ENCODE data around the gene SUSD1.

The SUSD1 gene

GRCh38 chr9:111994831-111995458 is 180.2 kb downstream of the SUSD1 start:
- 93% methylated on average over 10 of the region's 10 CpGs for WGBS, 2 experiments
- Histone ChIP-seq H3K9me3 (ENCODE audit: control insufficient read depth, low read length) (no peaks in the 10 kb centered on the region), H3K4me3 (ENCODE audit: insufficient read depth, low read depth, low read length) (no peak overlapping the region), H3K27ac (ENCODE audit: insufficient read depth, low read depth, low read length, poor library complexity, severe bottlenecking) (no peak overlapping the region), H3K36me3 (ENCODE audit: control insufficient read depth, insufficient read depth, low read length) (no peaks in the 10 kb centered on the region), H3K4me1 (ENCODE audit: control insufficient read depth, insufficient read depth, low read length) (no peaks in the 10 kb centered on the region), H3K27me3 (ENCODE audit: control insufficient read depth, insufficient read depth, low read length, poor library complexity, severe bottlenecking) (no peaks in the 10 kb centered on the region)

- Histone ChIP-seq H3K9me3 (ENCODE audit: control insufficient read depth, low read length) (no peaks in the 10 kb centered on the region), H3K4me1 (ENCODE audit: control insufficient read depth, insufficient read depth, low read length) (no peaks in the 10 kb centered on the region), H3K36me3 (ENCODE audit: control insufficient read depth, insufficient read depth, low read length) (no peaks in the 10 kb centered on the region), H3K27me3 (ENCODE audit: control insufficient read depth, insufficient read depth, low read length, poor library complexity, severe bottlenecking) (no peaks in the 10 kb centered on the region), H3K4me3 (ENCODE audit: insufficient read depth, low read depth, low read length) (no peak overlapping the region), H3K27ac (ENCODE audit: insufficient read depth, low read depth, low read length, poor library complexity, severe bottlenecking) (no peak overlapping the region)
- no CpG with 5 or more reads among the region's 1 CpG for WGBS, 2 experiments
Observed at GRCh38 chr9:111993319-111993718, 181.8 kb downstream of the SUSD1 start.

- Histone ChIP-seq H3K36me3 (ENCODE audit: control insufficient read depth, insufficient read depth, low read length) (no peaks in the 10 kb centered on the region), H3K27me3 (ENCODE audit: control insufficient read depth, insufficient read depth, low read length, poor library complexity, severe bottlenecking) (no peaks in the 10 kb centered on the region), H3K27ac (ENCODE audit: insufficient read depth, low read depth, low read length, poor library complexity, severe bottlenecking) (no peak overlapping the region), H3K9me3 (ENCODE audit: control insufficient read depth, low read length) (no peaks in the 10 kb centered on the region), H3K4me3 (ENCODE audit: insufficient read depth, low read depth, low read length) (no peak overlapping the region), H3K4me1 (ENCODE audit: control insufficient read depth, insufficient read depth, low read length) (no peaks in the 10 kb centered on the region)
- WGBS, 2 experiments = 80 to 85% methylated on average over 2 of the region's 2 CpGs
Observed at GRCh38 chr9:111992523-111992922, 182.6 kb downstream of the SUSD1 start.

- Histone ChIP-seq H3K36me3 (ENCODE audit: control insufficient read depth, insufficient read depth, low read length) (no peaks in the 10 kb centered on the region), H3K9me3 (ENCODE audit: control insufficient read depth, low read length) (no peaks in the 10 kb centered on the region), H3K27ac (ENCODE audit: insufficient read depth, low read depth, low read length, poor library complexity, severe bottlenecking) (no peak overlapping the region), H3K4me3 (ENCODE audit: insufficient read depth, low read depth, low read length) (no peak overlapping the region), H3K4me1 (ENCODE audit: control insufficient read depth, insufficient read depth, low read length) (no peaks in the 10 kb centered on the region), H3K27me3 (ENCODE audit: control insufficient read depth, insufficient read depth, low read length, poor library complexity, severe bottlenecking) (no peaks in the 10 kb centered on the region)
Observed at GRCh38 chr9:111991179-111991578, 183.9 kb downstream of the SUSD1 start.

All from ectodermal cell (in vitro differentiated cells).